ENCODE data around the gene CPEB4. TPM values are rescaled to one million over a fixed set of nuclear protein-coding genes. Genes with fewer than 3 reads are reported as not detected.

The CPEB4 gene
- total and polyA plus RNA-seq, 2 of the 8 experiments (the other 6 are each of a cell fraction or from before 2014, with no cell fraction given) = 8.4 to 13.4 TPM

- TF ChIP-seq BCL11A (IDR thresholded peaks at IDR 0.05; ENCODE audit: low read depth in 2 of 2, low read length in 2 of 2) = no peak
- no peak for TF ChIP-seq JUN (IDR thresholded peaks at IDR 0.05; ENCODE audit: low read depth, low read length)
- TF ChIP-seq TBP (IDR thresholded peaks at IDR 0.05; ENCODE audit: low read depth, low read length) = no peak
These were observed 3.4 kb downstream of the CPEB4 start (continued) for GRCh38 chr5:173891308-173892116.

Data from H1 (cell line).